Brain microvascular endothelial cell (primary cell): Measurements from ENCODE around the gene NDOR1.

Source experiments
- DNase-seq: peaks from one replicate; pipeline ENCODE4 v3.0.0-alpha.2; 2020
- H3K27ac ChIP-seq: fragments of 250-450 bp; sonication (Bioruptor Pico); 2 replicates; pipeline ENCODE4 v1.5.1; 2020; ENCODE audit warnings: mild to moderate bottlenecking, moderate library complexity
- H3K27me3 ChIP-seq: fragments of 250-450 bp; sonication (Bioruptor Pico); replicated peaks from 2 replicates; pipeline ENCODE4 v1.5.1; 2020; ENCODE audit warnings: mild to moderate bottlenecking
- H3K36me3 ChIP-seq: fragments of 250-450 bp; sonication (Bioruptor Pico); replicated peaks from 2 replicates; pipeline ENCODE4 v1.5.1; 2020; ENCODE audit warnings: mild to moderate bottlenecking
- H3K4me3 ChIP-seq: 2 replicates; pipeline ENCODE4 v1.5.1; 2011; ENCODE audit warnings: low read depth, mild to moderate bottlenecking, control low read depth, low read length, moderate library complexity
- CTCF ChIP-seq: IDR thresholded peaks from 2 replicates; pipeline ENCODE4 v1.5.1; 2011; ENCODE audit warnings: low read depth, mild to moderate bottlenecking, moderate library complexity, low read length, control low read depth, inconsistent platforms; ENCODE audit errors: missing control alignments
- in situ Hi-C: cut with HindIII; loops from 2 replicates; pipeline ENCODE4 v1.10.0; 2017; ENCODE audit warnings: low sequenced_read_pairs, low pct_ligation_motif_present

Gene NDOR1

GRCh38 chr9:137263506-137263905 is 58.0 kb downstream of the NDOR1 start:
- in situ Hi-C loops, result no loop called here
- Histone ChIP-seq H3K27me3 (no peaks in the 10 kb centered on the region), H3K4me3 (no peak overlapping the region), H3K36me3 (peaks cover 35% of the 10 kb centered on the region), H3K27ac (no peak overlapping the region)
- DNase-seq, result no peak
- TF ChIP-seq CTCF, result no peak

- H3K27me3 ChIP-seq, result no peaks in the 10 kb centered on the region
- no peak for DNase-seq
- in situ Hi-C loops, result no loop called here
- H3K36me3 ChIP-seq, result peaks cover 38% of the 10 kb centered on the region
- H3K27ac ChIP-seq, result no peak overlapping the region
- H3K4me3 ChIP-seq, result no peak overlapping the region
- no peak for TF ChIP-seq CTCF
Measured at GRCh38 chr9:137264067-137264466, 58.6 kb downstream of the NDOR1 start.

- in situ Hi-C loops, result no loop called here
- H3K4me3 ChIP-seq, result no peak overlapping the region
- H3K27ac ChIP-seq, result no peak overlapping the region
- peaks cover 48% of the 10 kb centered on the region for H3K36me3 ChIP-seq
- no peaks in the 10 kb centered on the region for H3K27me3 ChIP-seq
- no peak for TF ChIP-seq CTCF
- no peak for DNase-seq
Measured at GRCh38 chr9:137265496-137266161, 60.1 kb downstream of the NDOR1 start.

GRCh38 chr9:137266162-137266527 is 60.6 kb downstream of the NDOR1 start:
- H3K36me3 ChIP-seq, result peaks cover 52% of the 10 kb centered on the region
- in situ Hi-C loops, result no loop called here
- H3K27me3 ChIP-seq, result no peaks in the 10 kb centered on the region
- no peak for TF ChIP-seq CTCF
- no peak for DNase-seq
- no peak overlapping the region for H3K27ac ChIP-seq
- H3K4me3 ChIP-seq, result no peak overlapping the region
